GM20000 (cell line): Measurements from ENCODE around the gene HS6ST2.

Experiments
- DNase-seq: peaks from one replicate; pipeline ENCODE4 v3.0.0; 2012; ENCODE audit warnings: low spot score
- CTCF ChIP-seq: IDR thresholded peaks from 2 replicates; pipeline ENCODE4 v1.5.1; 2012; ENCODE audit warnings: mild to moderate bottlenecking, control low read depth; ENCODE audit errors: extremely low read depth, missing control alignments

HS6ST2 gene

GRCh38 chrX:132623300-132623699 is 335.1 kb downstream of the HS6ST2 start:
- no peak for DNase-seq
- no peak for TF ChIP-seq CTCF

GRCh38 chrX:132622130-132622529 is 336.3 kb downstream of the HS6ST2 start:
- TF ChIP-seq CTCF, result no peak
- DNase-seq, result no peak

- no peak for DNase-seq
- TF ChIP-seq CTCF, result no peak
Measured at GRCh38 chrX:132618810-132619209, 339.6 kb downstream of the HS6ST2 start.

GRCh38 chrX:132615391-132616131 is 342.9 kb downstream of the HS6ST2 start:
- TF ChIP-seq CTCF, result peak; percentile 8
- peak; percentile 19 for DNase-seq

GRCh38 chrX:132614297-132614696 is 344.1 kb downstream of the HS6ST2 start:
- TF ChIP-seq CTCF, result no peak
- peak; percentile 3 for DNase-seq

GRCh38 chrX:132613801-132614200 is 344.6 kb downstream of the HS6ST2 start:
- DNase-seq, result no peak
- TF ChIP-seq CTCF, result no peak

- peak; percentile 33 for TF ChIP-seq CTCF
- DNase-seq, result peak; percentile 19
Measured at GRCh38 chrX:132612821-132613564, 345.4 kb downstream of the HS6ST2 start.
